HuH-7 (cell line): ENCODE measurements around the gene GNPTAB.
A peak's percentile ranks its signal among the peaks of the same experiment; 100 is the strongest.
"Not testable (repeated sequence)": the region's sequence is repeated elsewhere in the genome, so short reads cannot be mapped to it uniquely, and the experiment has no call there.

ENCODE experiments used
- DNase-seq: peaks from one replicate; pipeline ENCODE4 v3.0.0; 2011; ENCODE audit warnings: low spot score

The GNPTAB gene

DNA sequence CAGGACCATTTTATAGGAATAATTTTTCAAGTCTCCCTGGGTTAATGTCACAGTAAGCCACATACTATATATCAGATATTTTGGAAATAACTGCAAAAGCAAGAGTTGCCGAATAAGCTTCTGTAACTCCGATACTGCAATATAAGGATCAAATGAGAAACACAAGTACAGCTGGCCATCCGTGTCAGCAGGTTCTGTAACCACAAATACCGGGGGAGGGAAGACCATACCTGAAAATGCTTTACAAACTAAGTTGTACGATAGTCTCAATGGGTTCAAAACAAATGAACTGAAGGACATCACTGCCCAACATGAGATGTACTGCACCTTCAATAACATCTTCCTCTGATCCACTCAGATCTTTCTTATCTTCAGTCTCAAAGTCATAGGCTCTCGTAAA is 93.3 kb downstream of the GNPTAB start:
- no peak for DNase-seq

DNA sequence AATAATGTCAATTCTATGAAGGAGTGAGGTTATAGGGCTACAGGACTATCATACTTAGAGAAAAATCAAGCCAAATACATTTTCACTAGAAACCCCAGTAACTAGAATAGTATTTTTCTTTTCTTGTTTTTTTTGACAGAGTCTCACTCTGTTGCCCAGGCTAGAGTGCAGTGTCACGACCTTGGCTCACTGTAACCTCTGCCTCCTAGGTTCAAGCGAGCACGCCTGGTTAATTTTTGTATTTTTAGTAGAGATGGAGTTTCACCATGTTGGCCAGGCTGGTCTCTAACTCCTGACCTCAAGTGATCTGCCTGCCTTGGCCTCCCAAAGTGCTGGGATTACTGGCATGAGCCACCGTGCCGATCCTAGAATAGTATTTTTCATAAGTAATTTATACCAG is 96.3 kb downstream of the GNPTAB start:
- DNase-seq = not testable (repeated sequence)

- no peak for DNase-seq
These were observed 97.6 kb downstream of the GNPTAB start for GRCh38 chr12:101733166-101733565.

- no peak for DNase-seq
These were observed 98.4 kb downstream of the GNPTAB start for GRCh38 chr12:101732318-101732717.

- no peak for DNase-seq
These were observed 100.9 kb downstream of the GNPTAB start for GRCh38 chr12:101729842-101730241.

- DNase-seq = no peak
These were observed 103.7 kb downstream of the GNPTAB start for GRCh38 chr12:101727098-101727497.

GRCh38 chr12:101722392-101722791 is 108.4 kb downstream of the GNPTAB start:
- DNase-seq = no peak

GRCh38 chr12:101720118-101720517 is 110.6 kb downstream of the GNPTAB start:
- DNase-seq = no peak

GRCh38 chr12:101719566-101719965 is 111.2 kb downstream of the GNPTAB start:
- no peak for DNase-seq

GRCh38 chr12:101714877-101715444 is 115.8 kb downstream of the GNPTAB start:
- no peak for DNase-seq

DNA sequence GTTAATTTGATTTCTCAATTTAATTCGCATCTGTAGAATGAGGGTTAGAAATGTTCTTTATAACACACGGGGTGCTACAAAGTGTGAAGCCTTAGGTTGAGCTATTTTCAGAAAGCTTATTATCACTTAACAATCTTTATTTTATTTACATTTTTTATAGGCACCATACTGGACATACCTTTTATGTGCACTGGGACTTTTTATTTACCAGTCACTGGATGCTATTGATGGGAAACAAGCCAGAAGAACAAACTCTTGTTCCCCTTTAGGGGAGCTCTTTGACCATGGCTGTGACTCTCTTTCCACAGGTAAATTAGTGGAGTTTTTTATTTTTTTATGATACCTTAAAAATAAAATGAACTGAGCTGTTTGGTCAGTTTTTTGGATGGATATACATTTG is 116.8 kb downstream of the GNPTAB start:
- no peak for DNase-seq

DNA sequence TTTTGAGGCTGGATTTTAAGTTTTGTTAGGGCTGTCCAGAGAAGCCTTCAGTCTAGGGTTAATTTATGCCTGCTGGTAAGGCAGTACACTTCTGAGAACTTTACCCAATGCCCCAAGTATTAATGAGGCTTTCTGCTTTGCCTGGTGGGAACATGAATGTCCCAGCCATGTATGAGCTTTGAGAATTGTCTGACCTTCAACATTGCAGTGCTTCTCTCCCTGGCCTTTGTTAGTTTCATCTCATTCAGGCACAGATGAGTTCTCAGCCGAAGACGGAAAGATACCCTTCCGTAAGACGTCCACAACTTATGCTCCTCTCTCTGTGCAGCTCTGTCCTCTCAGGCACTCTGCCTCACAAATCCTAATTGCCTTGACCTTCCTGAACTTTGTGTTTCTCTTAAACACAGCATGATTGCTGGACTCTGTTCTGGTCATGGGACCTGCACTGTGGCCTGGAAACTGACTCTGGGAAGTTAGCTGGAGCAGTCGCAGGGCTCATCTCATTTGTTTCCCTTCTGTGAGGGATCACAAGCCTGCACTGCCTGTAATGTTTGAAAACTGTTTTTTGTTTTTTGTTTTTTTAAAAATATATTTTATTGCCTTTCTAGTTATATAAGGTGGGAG is 117.6 kb downstream of the GNPTAB start:
- DNase-seq = peak; percentile 27

GRCh38 chr12:101710288-101710687 is 120.5 kb downstream of the GNPTAB start:
- no peak for DNase-seq

- peak; percentile 17 for DNase-seq
These were observed 123.5 kb downstream of the GNPTAB start for GRCh38 chr12:101707131-101707782.

DNA sequence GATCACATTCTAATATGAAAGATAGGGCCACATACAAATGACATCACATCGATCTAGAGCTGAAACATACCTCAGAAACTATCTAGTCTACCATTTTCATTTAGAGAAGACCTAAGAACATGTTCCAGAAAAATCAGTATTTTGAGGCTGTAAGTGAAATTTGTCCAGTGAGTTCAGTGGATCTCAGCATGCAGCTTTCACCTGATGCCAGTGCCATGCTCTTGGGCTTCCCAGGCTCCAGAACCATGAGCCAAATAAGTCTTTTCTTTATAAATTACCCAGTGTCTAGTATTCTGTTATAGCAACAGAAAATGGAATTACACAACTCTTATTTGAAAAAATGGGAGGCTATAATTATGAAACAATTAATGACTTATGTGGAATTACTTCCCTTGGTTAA is 124.4 kb downstream of the GNPTAB start:
- DNase-seq = no peak

GRCh38 chr12:101703487-101703886 is 127.3 kb downstream of the GNPTAB start:
- no peak for DNase-seq

- DNase-seq = no peak
These were observed 130.4 kb downstream of the GNPTAB start for GRCh38 chr12:101700299-101700820.

DNA sequence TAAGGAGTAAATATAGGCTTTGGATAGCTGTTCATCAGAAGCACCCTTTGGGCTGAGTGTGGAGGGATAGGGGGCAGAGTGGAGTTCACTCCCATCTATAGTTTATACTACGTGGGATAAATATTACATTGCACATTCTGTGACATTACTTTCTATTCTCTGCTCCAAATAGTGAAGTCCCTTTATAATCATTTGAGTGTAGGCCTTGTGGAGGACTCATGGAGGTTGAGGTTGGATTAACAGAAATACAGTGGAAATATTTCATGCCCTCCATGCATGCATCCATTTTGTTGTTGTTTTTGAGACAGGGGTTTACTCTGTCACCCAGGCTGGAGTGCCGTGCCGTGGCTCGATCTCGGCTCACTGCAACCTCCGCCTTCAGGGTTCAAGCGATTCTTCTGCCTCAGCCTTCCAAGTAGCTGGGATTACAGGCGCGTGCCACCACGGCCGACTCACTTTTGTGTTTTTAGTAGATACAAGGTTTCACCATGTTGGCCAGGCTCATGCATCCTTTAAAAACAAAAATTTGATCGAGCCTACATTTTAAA is 131.9 kb downstream of the GNPTAB start:
- peak; percentile 23 for DNase-seq

GRCh38 chr12:101697930-101698799 is 132.6 kb downstream of the GNPTAB start:
- peak; percentile 26 for DNase-seq

DNA sequence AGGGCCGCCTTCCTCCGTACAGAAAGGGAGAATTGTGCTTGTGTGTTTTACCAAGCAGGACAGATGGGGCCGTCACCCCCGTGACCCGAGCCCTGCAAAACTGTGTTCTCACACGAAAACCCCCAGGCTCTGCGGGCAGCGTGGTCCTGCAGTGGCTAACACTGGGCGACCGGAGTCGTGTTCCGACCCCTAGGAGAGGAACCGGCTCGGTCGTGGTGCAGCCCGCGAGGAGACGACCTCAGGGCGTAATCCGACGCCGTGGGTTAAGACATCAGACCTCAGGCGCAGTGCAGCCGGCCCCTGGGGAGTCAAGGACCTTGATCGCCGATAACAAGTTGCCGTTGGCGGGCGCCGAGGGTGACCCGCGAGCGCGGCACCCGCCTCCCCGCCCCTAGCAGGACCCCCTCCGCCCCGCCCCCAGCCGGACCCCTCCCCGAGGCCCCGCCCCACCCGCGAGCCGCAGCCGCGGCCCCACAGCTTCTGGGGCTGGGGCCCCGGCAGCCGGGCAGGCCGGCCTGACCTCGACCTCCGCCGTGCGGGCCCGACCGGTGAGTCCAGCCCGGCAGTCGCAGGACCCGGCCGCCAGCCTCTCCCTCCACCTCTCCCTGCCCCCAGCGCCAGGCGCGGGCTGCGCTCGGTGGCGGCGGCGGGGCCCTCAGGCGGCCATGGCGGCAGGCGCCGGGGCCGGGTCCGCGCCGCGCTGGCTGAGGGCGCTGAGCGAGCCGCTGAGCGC is 133.4 kb downstream of the GNPTAB start, which contains the start of gene CHPT1:
TSS of gene CHPT1 (plus strand) at position 444 of the 733 bp plus-strand sequence. CDS start at position 666, 222 bp downstream.
- DNase-seq = peak; percentile 71
